GM19240 (cell line): ENCODE results near the gene CCDC51.
"Not testable (repeated sequence)": the region's sequence is repeated elsewhere in the genome, so short reads cannot be mapped to it uniquely, and the experiment has no call there.

Experiments
- DNase-seq: peaks from one replicate; pipeline ENCODE4 v3.0.0; 2011; ENCODE audit warnings: low spot score; ENCODE audit not compliant: insufficient read length

CCDC51 gene

GRCh38 chr3:48466386-48467109, 26.6 kb upstream of the CCDC51 start:
- DNase-seq = no peak

DNA sequence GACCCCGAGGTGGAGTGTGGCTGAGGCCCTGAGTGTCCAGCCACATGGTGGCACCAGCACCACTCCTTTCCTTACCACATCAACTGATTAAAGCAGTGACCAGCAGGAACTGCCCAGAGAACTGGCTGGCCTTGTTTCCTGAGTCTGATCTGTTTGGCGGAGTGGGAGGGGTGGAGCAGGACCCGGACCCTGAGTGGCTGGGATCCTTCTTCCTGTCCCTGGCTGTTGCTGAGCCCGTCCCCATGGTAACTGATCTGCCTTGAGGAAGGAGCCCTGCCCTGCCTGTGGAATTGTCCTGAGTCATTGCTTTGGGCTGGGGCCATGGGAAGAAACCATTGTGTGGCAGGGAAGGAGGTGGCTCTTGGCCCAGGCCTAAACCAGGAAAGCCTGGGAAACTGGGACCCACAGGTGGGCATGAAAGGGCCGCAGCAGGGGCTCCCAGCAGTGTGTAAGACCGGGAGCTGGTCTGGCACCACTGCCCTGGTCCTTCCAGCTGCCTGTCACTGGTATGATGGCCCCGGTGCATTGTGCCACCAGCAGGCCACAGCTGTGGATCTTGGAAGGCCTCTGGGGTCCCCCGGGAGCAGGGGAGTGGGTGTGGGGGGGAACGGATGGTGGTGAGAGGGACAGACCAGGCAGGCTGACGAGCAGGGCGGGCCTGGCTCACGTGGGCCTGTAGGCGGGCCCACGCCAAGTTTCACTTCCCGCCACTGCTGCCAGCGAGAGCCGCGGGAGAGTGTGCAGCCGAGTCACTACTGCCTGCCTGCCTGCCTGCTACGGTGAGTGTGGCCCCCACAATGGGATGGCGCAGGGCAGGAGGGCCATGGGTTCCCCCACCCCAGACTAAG, 25.8 kb upstream of the CCDC51 start:
- peak; percentile 69 for DNase-seq

DNA sequence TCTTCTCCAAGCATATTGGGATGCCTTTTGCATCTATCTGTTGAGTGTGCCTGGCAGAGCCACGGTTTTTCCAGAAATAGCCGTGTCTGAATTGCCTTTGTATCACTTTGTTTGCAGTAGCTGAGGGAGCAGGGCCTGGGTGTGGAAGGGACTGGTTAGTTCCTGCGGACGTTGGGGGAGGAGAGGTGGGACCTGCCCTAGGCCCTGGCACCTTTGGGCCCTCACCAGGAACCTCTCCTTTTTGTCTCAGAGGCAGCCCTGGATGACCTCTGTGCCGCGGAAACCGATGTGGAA, 25.3 kb upstream of the CCDC51 start:
- no peak for DNase-seq

DNA sequence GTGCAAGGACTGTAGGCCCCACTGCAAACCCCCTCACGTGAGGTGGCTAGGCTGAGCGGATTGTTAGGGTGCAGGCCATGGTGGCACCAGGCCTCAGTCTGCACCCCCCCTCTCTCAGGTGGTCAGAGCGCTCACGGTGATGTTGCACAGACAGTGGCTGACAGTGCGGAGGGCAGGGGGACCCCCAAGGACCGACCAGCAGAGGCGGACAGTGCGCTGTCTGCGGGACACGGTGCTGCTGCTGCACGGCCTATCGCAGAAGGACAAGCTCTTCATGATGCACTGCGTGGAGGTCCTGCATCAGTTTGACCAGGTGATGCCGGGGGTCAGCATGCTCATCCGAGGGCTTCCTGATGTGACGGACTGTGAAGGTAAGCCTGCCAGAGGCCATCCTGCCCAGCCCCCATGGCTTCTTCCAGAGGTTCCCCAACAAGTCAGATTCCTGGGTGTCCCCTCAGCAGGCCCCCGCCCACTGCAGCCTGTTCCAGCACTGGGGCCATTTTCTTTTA, 24.8 kb upstream of the CCDC51 start:
- DNase-seq = no peak

GRCh38 chr3:48463703-48464102, 23.8 kb upstream of the CCDC51 start:
- DNase-seq = no peak

DNA sequence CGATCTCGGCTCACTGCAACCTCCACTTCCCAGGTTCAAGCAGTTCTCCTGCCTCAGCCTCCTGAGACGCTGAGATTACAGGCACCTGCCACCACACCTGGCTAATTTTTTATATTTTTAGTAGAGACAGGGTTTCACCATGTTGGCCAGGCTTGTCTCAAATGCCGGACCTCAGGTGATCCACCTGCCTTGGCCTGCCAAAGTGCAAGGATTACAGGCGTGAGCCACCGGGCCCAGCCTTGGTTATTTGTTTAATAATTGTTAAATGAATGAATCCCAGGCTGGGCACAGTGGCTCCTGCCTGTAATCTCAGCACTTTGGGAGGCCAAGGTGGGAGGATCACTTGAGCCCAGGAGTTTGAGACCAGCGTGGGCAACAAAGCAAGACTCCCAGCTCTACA, 21.8 kb upstream of the CCDC51 start:
- not testable (repeated sequence) for DNase-seq

GRCh38 chr3:48460517-48460902, 20.6 kb upstream of the CCDC51 start:
- no peak for DNase-seq

DNA sequence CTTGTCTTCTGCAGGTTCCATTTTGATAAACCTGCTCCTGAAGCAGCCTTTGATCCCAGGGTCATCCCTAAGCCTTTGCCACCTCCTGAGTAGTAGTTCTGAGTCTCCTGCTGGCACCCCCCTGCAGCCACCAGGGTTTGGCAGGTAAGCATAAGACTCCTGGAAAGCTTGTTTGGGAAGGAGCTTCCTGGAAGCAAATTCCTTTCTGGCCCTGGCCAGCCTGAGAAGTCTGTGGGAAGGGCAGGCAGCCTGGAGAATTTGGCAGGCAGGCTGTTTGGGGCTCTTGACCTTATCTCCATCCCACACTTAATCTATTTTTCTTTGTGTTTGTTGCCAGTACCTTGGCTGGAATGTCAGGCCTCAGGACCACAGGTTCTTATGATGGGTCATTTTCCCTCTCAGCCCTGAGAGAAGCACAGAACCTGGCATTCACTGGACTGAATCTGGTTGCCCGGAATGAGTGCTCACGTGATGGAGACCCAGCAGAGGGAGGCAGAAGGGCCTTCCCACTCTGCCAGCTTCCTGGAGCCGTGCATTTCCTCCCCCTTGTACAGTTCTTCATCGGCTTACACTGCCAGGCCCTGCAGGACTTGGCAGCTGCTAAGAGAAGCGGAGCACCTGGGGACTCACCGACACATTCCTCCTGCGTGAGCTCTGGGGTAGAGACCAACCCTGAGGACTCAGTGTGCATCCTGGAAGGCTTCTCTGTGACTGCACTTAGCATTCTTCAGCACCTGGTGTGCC, 20.0 kb upstream of the CCDC51 start:
- DNase-seq = no peak

DNA sequence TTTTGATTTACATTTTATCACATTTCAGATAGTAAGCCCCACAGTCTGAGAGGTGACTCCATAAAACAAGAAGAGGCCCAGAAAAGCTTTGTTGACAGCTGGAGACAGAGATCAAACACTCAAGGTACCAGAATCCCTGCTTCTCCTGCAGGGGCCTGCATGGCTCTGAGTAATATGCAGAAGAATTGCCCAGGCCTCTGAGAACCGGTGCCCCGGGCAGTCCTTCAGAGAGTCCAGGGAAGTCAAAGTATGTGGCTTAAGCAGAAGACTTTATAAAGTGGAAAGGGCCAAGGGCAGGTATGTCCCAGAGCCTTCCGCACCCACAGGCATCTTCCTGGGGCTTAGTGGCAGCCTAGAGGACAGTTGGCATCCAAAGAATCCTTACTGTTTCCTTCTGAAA, 19.4 kb upstream of the CCDC51 start:
- DNase-seq = no peak

DNA sequence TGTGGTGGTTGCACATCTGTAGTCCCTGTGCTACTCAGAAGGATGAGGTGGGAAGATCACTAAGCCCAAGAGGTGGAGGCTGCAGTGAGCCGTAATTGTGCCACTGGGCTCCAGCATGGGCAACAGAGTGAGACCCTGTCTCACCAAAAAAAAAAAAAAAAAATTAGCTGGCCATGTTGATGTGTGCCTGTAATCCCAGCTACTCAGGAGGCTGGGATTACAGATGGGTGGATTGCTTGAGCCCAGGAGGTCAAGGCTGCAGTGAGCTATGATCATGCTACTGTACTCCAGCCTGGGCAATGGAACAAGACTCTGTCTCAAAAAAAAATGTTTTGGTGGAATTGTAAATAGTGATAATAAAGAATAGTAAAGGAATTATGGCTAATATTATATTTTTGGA, 16.5 kb upstream of the CCDC51 start:
- no peak for DNase-seq

GRCh38 chr3:48451270-48451669, 11.4 kb upstream of the CCDC51 start:
- DNase-seq = no peak

GRCh38 chr3:48446425-48447193, 6.7 kb upstream of the CCDC51 start, which contains the start of gene ATRIP:
Gene ATRIP, plus strand, starts transcription at chr3:48446737. Its CDS starts 109 bp downstream, at chr3:48446846.
- peak; percentile 78 for DNase-seq

DNA sequence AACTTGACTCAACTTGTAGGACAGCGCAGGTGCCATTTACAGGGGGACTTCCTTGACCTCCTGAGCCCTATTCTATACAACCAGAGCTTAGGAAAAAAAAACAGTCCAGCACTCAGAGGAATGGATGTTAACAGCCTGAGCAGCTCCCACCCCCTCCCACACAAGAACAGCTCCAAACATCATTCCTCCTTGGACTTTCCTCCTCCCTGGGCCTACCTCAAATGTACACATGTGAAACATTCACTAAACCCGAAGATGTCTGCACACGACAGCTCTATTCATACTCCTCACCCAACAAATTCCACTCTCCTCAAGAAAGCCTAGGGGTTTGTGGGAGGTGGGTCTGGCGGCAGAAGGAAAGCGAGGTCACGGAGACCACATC, 6.1 kb upstream of the CCDC51 start:
- DNase-seq = no peak

- no peak for DNase-seq
Measured at GRCh38 chr3:48445277-48445882, 5.5 kb upstream of the CCDC51 start.

- no peak for DNase-seq
Measured at GRCh38 chr3:48441940-48442339, 2.0 kb upstream of the CCDC51 start.

DNA sequence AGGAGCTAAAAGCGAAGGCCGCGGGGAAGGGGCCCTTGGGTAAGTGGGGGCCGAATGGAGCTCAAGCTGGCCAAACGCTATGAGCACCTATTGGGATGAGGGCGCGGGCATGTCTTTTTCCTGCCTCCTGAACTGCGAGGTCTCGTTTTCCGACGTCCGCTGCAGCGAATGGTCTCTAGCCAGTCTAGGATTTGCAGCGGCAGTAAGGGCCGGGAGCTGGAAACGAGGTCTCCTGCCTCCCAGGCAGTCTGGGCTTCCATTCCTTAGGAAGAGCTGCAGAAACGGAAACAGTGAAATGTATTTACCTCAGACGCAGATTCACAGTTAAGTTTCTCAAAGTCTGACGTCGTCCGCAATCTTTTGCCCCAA, 655 bp upstream of the CCDC51 start:
- DNase-seq = no peak

GRCh38 chr3:48437812-48438211, 2.1 kb downstream of the CCDC51 start:
- DNase-seq = no peak

GRCh38 chr3:48436855-48437254, 3.1 kb downstream of the CCDC51 start:
- DNase-seq = no peak

DNA sequence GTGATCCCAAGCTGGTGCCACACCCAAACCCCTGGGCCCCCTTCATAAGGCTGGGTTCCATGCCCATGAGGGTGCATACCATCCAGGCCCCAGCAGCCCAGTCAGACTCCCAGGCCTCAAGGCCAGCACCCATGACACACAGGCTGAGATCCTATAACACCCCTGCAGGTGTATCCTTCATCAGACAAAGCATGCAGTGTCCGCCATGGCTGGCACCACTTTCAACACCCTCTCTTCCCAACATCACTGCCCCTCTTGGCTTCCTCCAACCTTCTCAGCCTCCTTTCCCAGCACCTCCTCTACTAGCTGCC, 3.5 kb downstream of the CCDC51 start:
- no peak for DNase-seq

DNA sequence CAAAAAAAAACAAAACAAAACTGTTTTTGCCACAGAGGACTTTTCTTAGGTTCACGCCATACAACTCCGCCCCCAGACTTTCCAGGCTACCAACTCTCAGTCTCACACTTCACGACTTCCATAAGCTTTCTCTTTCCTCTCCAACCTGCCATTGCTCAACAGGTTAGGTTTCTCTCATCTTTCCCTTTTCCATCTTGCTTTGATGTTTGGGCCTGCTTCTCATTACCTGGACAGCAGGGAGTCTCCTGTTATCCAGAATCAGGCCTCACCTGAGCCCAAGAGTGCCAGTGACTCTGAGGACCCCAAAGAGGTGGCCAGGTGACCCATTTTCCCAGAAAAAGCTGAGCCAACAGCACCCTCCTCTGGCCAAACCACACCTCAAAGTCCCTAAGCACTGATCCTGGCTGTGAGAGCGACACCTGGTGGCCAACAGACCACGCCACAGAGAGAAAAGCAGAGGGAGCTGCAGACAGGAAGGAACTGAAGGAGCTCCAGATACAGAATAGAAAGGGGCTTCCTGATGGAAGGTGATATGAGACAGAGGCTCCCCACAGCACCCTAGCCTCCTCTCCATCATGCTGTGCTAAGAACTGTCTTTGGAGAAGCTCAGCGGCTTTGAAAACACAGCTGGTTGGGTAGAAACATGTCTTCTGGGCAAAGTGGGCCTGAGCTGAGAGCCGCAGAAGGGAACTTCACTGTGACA, 4.0 kb downstream of the CCDC51 start:
- peak; percentile 81 for DNase-seq

DNA sequence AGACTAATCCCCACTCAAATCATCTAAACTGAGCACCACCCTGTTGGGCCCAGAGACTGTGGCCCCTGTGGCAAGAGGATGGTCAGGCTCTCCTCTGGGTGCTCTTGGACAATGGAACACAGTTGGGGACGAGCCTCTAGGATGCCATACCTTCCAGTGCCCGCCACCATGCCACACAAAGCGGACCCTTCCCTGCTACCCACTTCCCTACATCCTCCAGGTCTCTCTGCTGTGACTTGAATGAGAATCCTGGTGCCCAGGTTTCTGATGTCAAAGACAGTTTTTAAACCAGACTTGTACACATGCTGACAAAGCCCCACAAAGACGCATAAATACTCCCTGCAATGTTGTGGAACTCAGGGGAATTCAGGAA, 4.7 kb downstream of the CCDC51 start:
- DNase-seq = no peak
